ENCODE measurements around the gene MEI1. TPM values are rescaled to one million over a fixed set of nuclear protein-coding genes. Genes with fewer than 3 reads are reported as not detected.

The MEI1 gene
- total RNA-seq, 4 donors from 2014 or later = 0.29 TPM; not detected in 3

DNA sequence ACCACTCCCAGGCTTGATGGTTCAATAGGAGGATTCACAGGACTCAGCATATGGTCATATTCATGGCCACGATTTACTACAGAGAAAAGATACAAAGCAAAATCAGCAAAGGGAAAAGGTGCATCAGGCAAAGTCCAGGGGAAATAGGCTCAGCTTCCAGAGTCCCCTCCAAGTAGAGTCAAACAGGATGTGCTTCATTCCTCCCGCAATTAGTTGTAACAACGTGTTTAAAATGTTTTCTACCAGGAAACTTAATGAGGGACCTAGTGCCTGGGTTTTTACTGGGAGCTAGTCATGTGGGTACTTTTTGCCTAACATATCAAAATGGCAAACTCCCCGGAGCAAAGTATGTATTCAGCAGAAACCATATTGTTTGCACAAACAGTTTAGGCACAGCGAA, 118.7 kb downstream of the MEI1 start:
- no peak overlapping the region for H3K27ac ChIP-seq
- no peaks in the 10 kb centered on the region for H3K27me3 ChIP-seq
- intact Hi-C loops (cut with DNase I; ENCODE audit: low total_unique reads) = no loop called here
- H3K9me3 ChIP-seq = no peaks in the 10 kb centered on the region
- H3K4me1 ChIP-seq = peaks cover 14 to 22% of the 10 kb centered on the region in 2 donors
- in situ Hi-C loops (cut with MboI; ENCODE audit: low sequenced_read_pairs in 4 of 4) = no loop called here
- ATAC-seq (no peak), DNase-seq (no peak)
- no peaks in the 10 kb centered on the region for H3K36me3 ChIP-seq
- TF ChIP-seq, protein P1, sequence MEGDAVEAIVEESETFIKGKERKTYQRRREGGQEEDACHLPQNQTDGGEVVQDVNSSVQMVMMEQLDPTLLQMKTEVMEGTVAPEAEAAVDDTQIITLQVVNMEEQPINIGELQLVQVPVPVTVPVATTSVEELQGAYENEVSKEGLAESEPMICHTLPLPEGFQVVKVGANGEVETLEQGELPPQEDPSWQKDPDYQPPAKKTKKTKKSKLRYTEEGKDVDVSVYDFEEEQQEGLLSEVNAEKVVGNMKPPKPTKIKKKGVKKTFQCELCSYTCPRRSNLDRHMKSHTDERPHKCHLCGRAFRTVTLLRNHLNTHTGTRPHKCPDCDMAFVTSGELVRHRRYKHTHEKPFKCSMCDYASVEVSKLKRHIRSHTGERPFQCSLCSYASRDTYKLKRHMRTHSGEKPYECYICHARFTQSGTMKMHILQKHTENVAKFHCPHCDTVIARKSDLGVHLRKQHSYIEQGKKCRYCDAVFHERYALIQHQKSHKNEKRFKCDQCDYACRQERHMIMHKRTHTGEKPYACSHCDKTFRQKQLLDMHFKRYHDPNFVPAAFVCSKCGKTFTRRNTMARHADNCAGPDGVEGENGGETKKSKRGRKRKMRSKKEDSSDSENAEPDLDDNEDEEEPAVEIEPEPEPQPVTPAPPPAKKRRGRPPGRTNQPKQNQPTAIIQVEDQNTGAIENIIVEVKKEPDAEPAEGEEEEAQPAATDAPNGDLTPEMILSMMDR (IDR thresholded peaks at IDR 0.05 in 4 of 5, conservative IDR thresholded peaks at IDR 0.05 in 1 of 5) = no peak
- TF ChIP-seq POLR2A (IDR thresholded peaks at IDR 0.05) = no peak
- H3K4me3 ChIP-seq = no peak overlapping the region

DNA sequence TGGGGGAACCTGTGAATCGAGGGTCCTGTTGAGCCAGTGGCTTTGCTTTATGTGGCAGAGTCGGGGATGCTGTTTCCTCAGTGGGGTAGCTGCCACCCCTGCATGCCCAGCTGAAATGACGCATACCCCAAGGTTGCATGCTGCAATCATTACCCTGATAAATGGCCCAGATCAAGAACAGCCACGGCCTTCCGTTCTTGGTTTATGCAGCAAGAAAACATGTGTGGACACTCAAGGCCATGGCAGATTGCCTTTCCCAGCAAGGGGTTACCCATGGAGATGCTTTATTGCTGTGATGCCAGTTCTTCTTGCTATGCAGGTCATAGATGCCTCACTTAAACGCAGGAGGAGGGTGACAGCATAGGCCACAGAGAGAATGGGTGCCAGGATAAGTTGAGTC, 119.3 kb downstream of the MEI1 start:
- DNase-seq (no peak), ATAC-seq (no peak)
- Histone ChIP-seq H3K4me3 (no peak overlapping the region), H3K4me1 (peaks cover 14 to 22% of the 10 kb centered on the region in 2 donors), H3K27me3 (no peaks in the 10 kb centered on the region), H3K9me3 (no peaks in the 10 kb centered on the region), H3K27ac (no peak overlapping the region), H3K36me3 (no peaks in the 10 kb centered on the region)
- intact Hi-C loops (cut with DNase I; ENCODE audit: low total_unique reads) = no loop called here
- in situ Hi-C loops (cut with MboI; ENCODE audit: low sequenced_read_pairs in 4 of 4) = no loop called here
- no peak for TF ChIP-seq POLR2A (IDR thresholded peaks at IDR 0.05)
- TF ChIP-seq, protein P1 (IDR thresholded peaks at IDR 0.05 in 4 of 5, conservative IDR thresholded peaks at IDR 0.05 in 1 of 5) = no peak

DNA sequence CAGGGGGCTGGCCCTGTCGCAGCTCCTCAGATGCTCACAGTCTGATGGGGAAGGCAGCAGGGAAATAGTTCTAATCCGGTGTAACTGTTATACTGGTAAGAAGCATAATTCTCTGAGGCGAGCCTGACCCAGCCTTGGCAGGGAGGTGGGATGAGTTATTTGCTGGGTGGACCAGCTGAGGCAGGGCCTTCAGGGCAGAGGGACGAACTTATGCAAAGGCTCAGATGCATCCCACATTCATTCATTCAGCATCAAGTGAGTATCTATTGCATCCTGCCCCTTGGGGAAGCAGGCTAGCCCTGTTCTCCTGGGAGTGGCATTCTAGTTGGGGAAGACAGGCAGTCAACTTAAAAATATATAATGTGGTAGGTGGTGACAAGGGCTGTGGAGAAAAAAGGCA, 120.0 kb downstream of the MEI1 start:
- in situ Hi-C loops (cut with MboI; ENCODE audit: low sequenced_read_pairs in 4 of 4) = no loop called here
- Histone ChIP-seq H3K36me3 (no peaks in the 10 kb centered on the region), H3K27me3 (no peaks in the 10 kb centered on the region), H3K4me3 (no peak overlapping the region), H3K27ac (no peak overlapping the region), H3K4me1 (peaks cover 14 to 22% of the 10 kb centered on the region in 2 donors), H3K9me3 (no peaks in the 10 kb centered on the region)
- ATAC-seq = no peak
- DNase-seq = no peak
- TF ChIP-seq POLR2A (IDR thresholded peaks at IDR 0.05) = no peak
- TF ChIP-seq, protein P1 (IDR thresholded peaks at IDR 0.05 in 4 of 5, conservative IDR thresholded peaks at IDR 0.05 in 1 of 5) = no peak
- intact Hi-C loops (cut with DNase I; ENCODE audit: low total_unique reads) = no loop called here

DNA sequence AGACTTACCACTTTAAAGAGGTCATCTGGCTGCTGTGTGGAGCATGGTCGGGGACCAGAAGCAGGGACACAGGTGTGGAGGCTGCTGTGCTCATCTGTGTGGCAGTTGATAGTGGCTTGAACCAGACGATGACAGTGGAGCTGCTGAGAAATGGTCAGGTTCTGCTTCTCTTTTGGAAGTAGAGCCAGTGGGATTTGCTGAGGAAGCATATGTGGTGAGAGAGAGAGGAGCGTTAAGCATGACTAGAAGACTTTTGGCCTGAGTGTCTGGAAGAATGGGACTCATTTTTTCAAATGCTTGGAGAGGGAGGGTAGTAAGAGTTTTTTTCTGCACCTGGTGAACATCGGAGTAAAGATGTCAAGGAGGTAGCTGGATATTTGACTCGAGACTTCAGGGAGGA, 121.1 kb downstream of the MEI1 start:
- Histone ChIP-seq H3K4me3 (no peak overlapping the region), H3K27me3 (no peaks in the 10 kb centered on the region), H3K36me3 (no peaks in the 10 kb centered on the region), H3K27ac (no peak overlapping the region), H3K4me1 (peaks cover 19 to 23% of the 10 kb centered on the region in 2 donors), H3K9me3 (no peaks in the 10 kb centered on the region)
- ATAC-seq (no peak), DNase-seq (no peak)
- in situ Hi-C loops (cut with MboI; ENCODE audit: low sequenced_read_pairs in 4 of 4) (loop anchor here in 3 of 4 donors (5.0 to 10.0 kb wide), 2 partner anchors 122 to 124 kb away; partner anchors contain the start of gene CENPM (in 1 of the 3)), intact Hi-C loops (cut with DNase I; ENCODE audit: low total_unique reads) (no loop called here)
- TF ChIP-seq POLR2A (IDR thresholded peaks at IDR 0.05) = no peak
- TF ChIP-seq, protein P1 (IDR thresholded peaks at IDR 0.05 in 4 of 5, conservative IDR thresholded peaks at IDR 0.05 in 1 of 5) = no peak

All from gastrocnemius medialis (tissue), 4 donors.